OCI-M1 (cell line): Measurements from ENCODE around the gene CABLES2.

Experiments used
- DNase-seq: peaks from one replicate; lab custom pipeline; 2025; lab: John Stamatoyannopoulos, UW

The CABLES2 gene

DNA sequence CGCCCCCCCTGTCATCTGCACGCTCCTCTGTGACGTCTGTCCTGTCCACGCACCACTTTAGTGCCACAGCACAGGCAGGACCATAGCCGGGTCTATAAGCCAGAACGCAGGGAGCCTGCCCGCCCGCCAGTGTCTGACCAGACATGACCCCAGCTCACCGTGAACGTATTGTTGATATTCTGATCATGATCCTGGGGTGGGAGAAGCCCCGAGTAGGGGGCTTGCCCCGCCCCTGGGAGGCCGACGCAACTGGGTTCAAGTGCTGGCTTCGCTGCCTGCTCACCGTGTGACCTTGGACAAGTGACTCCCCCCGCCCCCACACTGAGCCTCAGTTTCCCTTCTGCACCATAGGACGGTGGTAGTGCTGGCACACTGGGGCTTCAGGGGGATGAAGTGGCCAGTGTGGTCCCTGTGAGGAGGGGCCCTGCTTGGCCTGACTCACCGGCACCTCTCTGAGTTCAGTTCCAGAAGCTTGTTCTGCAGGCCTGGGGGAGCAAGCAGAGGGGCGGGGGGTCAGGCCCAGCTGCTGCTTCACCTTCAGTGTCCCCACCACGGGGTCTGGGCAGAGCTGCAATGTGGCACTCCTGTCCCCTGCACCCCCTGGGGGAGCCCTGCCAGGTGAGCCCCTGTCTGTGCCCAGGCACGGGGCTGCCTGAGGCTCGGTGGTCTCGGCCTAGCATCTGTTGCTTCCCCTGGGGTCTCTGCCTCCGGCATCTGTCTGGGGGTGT is 11.1 kb upstream of the CABLES2 start:
- DNase-seq, result no peak

DNA sequence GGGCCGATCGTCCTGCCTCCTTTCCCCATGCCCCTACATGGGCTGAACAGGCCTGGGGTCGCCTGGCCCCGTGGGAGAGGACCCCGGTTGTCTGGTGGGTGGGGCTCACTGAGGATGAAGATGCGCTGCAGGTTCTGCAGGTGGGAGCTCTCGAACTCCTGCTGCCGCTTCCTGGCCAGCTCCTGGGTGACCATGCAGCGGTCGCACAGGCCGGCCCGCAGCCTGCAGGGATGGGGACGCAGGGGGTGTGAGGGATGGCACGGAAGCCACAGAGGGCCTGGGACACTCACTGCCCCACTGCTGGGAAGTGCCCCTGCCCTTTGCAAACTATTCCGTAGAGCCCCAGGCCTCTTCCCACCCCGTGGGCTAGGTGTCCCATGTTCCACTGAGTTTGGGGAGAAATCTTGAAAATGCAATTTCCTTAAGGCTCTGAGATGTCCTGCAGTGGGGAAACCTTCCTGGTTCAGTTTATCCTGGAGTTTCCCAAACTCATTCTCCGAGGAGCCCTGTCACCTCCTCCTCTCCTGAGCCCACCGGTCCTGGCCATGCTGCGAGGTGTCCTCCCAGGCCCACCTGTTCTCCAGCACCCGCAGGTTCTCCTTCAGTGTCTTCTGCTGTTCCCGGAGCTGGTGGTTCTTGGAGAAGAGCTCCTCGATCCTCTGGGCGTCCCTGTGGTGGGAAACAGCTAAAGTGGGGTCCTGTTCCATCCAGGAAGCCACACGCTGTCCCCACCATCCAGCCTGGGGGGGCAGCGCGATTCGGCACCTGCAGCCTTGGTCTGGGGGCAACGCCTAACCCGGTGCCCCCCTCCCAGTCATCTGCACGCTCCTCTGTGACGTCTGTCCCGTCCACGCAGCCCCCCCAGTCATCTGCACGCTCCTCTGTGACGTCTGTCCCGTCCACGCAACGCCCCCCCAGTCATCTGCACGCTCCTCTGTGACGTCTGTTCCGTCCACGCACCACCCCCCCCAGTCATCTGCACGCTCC is 9.9 kb upstream of the CABLES2 start:
- no peak for DNase-seq

DNA sequence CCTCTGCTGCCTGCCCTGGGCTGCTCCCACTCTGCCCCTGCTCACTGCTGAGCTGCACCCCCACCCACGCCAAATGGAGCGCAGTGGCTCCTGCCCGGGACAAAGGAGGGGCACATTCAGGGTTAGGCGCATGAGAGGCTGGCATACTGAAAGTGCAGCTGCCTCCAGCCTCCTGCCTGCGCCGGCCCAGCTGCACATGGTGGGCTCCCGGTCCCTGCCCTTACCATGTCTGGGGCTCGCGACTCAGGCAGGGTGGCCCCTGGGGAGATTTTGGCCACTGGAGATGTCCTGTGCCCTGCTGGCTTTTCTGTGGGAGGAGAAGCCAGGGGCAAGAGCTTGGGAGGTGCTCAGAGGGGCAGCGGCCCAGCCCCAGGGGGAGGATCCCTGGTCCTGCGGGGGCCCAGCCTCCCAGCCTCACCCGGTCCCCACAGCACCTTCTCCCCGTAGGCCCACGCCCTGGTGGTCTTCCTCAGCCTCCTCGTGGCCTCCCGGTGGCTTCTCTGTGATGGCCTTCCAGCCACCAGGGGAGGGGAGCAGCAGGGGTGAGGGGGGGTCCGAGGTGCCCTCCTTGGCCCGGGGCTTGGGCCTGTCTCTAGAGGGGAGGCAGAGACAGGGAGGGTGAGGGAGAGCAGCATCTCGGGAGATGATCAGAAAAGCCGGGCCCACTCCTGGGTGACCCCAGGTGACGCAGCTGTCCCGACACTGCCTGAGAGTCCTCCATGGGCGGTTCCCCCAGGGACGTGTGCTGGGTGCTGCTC is 8.4 kb upstream of the CABLES2 start:
- no peak for DNase-seq

DNA sequence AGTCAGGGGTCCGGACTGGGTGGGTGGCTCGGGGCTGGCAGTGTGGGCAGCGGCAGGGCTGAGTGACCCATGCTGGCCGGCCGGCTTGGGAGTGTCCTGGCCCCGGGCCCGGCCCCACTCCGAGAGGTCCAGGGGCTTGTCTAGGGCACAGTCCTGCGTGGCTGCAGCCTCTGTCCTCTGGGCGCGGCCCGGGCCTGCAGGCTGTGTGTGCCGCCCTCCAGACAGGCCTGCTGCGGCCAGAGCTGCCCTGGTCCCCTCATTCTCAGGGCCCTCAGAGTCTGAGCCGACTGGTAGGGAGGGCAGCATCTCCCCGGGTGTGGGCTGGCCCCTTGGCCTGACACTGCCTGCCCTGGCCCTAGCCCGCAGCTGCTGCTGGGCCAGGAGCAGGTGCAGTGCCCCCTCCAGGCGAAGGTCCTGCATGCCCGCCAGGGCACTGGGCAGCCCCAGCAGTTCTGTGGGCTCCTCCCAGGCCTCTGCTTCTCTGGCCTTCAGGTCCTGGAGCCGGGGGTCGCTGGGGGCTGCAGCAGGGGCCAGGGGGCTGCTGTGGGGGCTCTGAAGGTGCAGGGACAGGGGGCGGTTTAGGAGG is 6.9 kb upstream of the CABLES2 start:
- DNase-seq, result peak; percentile 15

DNA sequence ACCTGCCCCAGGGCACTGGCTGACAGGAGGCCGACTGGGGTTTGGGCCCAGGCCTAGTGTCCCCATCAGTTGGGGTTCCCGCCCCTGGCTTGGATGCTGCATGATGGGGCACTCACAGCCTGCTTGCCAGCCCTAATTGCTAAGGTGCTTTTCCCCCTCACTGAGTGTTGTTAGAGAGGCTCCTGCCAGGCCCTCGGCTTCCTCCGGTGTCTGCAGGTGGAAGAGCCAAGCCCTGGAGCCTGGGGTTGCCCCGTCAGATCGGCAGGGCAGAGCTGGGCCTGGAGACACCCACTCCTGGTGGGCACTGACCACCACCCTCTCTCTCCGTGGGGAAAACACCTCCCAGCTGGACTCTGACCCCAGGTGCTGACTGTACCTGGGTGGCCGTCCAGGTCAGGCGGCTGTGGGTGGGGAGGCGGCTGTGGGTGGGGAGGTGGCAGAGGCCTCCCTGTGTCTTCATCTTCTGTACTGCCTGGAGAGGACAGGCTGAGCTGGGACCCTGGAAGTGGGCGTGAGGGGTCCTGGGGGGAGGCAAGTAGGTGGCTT is 6.0 kb upstream of the CABLES2 start:
- no peak for DNase-seq

DNA sequence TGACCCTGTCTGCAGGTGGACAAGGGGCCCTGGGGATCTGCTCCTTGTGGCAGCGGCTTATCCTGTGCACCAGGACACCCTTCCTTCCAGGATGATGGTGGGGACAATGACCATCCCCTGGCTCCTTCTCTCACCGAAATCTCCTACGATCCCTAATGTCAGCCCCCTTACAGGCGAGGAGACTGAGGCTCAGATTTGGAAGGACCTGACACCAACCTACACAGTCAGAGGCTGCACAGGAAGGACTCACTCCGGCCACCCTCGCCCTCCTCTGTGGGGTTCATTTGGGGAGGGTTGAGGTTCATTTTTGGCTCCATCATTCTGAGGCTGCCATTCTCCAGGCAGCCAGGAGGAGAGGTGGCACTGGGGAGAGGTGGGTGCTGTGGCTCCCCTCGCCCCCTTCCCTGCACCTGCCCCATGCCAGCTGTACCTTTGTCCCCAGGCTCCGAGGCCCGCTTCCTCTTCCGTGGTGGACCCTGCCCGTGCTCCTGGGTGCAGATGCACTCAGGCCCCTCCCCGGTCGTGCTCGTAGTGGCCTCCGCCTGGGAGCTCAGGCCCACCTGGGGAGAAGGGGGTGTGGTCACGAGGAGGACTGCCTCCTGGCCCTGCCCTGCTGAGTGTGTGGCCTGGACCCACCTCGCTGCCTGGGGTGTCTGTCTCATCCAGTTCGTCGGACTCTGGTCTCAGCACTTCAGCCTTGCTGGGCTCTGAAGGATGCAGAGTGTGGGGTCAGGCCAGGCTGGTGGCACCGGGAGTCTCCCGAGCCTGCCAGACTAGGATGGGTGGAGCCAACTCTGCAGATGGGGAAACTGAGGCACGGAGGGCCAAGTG is 5.3 kb upstream of the CABLES2 start:
- DNase-seq, result no peak

DNA sequence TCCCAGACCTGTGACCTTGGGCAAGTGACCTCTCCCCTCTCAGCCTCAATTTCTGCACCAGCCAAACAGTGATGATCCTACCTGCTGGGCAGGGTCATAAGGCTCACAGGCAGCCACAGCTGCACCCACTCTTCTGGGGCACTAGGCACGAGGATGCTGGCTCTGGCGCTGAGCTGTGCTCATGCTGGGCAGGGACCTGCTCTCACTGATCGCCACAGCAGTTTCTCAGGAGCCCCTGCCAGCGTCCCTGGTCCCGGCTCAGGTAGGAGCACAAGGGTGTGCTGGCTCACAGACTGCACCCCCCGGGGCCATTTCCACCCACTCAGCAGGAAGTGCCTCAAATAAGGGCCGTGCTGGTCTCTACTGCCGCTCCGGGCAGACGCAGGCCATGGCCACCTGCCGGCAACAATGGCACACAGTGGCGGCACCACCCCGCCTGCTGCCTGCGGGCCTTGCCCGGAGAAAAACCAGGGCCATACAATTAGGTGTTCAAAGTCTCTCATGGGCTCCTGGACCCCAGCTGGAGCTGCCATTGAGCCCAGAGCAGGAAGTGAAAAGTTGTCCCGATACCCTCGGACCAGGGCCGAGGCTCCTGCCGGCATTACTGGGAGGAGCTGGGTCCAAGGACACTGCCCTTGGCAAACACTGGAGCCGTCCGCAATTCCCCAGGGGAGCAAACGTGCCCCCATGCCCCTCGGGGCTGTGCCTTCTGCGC is 4.6 kb upstream of the CABLES2 start:
- no peak for DNase-seq

DNA sequence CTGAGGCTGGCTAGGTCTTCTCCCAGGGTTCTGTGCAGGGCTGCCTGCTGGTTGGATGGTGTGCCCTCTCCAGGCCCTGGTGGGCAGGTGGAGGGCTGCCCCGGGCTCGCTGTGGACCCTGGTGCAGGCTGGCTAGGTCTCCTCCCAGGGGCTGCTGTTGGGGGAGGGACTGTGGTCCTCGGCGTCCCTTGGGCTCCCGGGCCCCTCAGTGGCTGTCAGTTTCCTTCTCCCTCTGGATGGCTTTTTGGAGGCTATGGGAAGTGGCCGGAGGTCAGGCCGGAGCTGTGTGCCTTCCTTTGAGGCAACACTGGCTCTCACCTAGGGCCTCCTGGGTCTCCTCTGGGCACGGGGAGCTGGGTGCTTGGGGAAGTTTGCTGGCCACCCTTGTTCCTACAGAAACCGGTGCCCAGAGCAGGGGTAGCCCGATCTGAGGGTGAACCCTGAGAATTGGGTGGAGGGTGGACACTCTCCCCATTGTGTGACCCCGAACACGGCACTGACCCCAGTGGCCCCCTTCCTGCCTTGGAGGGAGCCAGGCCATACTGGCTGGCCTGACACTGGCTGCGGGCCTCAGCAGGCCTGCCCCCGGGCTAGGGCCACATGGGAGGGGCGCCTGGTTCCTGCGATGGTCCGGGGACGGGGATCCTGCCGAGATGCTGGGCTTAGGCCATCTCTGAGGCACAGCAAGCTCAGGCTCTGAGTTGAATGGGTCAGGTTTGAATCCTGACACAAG is 3.8 kb upstream of the CABLES2 start:
- DNase-seq, result no peak

DNA sequence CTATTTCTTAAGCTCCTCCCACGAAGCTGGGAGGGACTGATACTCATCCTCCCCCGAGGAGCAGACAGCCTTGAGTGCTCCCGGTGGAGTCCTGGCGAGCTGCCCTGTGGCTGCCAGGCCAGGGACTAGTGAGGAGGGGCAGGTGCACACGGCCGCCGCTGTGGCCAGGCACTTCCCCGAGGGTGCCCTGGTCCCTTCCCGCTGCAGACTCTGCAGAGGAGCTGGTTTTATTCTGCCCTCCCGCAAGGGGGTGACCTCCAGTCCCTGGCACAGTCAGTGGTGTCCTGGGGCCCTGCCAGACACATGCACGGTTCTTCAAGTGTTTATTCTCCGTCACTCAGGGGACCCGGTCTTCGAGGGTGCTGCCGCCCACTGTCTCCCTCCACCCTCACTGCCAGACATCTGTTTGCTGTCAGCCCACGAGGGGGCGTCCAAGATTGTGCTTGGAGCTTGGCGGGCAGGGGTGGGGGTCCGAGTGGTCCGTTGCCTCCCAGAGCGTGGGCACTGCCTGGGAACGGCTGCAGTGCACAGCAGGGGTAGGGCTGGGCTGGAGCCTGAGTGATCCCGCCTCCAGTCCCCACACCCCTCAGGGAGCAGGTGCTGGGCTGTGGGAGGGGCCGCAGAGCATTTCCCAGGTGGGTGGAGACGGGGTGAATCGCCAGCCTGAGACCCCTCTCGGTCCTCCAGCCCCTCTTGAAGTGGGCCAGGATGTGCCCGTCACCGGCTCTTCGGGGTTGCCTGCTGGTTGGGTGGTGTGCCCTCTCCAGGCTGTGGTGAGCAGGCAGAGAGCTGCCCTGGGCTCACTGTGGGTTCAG is 3.1 kb upstream of the CABLES2 start:
- DNase-seq, result peak; percentile 59

DNA sequence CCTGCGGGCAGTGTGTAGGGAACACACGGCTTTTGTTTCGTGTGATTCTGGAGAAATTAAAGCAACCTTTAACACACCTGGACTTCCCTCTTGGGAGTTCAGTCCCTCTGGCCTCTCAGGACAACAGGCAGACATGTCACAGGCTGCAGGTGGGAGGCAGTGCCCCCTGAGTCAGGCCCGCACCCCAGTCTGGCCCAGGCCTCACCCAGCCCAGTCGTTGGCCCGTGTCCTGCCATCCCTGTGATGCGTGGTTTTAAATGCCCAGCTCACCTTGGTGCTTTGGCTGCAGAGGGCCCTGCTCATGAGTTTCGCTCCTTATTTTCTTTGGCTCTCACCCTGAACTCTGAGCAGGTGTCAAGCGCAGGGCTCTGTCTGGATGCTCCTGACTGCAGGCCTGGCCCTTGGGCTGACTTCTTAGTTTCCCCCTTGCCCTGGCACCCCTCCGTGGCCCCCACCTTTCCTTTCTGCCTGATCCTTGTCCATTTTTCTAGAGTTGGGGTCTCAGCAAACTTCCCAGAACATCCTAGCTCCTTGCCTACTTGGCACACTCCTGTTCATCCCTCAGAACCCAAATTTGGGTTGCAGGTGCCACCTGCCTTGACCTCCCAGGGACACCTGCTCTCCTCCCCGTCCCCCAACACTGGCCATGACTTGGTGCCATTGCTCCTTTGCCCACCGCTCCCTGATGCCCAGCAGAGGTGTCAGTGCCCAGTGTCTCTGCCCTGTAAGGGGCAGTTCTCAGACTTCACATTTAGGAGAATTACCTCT is 2.2 kb upstream of the CABLES2 start:
- DNase-seq, result no peak

DNA sequence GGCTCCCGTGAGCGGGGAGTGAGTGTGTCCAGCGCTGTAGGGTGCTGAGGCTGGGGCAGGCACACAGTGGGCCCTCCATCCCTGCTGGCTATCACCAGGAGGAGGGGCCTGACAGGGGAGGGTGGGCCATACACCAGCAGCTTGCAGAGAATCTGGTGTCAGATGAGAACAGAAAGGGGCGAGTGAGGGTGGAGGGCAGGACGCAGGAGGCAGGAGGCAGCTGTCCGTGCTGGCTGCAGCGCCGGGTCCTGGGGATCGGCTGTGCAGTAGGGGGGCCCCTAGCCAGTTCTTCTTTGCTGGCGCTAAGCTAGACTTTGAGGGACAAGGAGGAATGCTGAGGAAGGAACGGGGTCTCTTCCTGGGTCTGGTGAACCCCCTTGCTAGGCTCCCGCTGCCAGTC is 1.6 kb upstream of the CABLES2 start:
- DNase-seq, result no peak

DNA sequence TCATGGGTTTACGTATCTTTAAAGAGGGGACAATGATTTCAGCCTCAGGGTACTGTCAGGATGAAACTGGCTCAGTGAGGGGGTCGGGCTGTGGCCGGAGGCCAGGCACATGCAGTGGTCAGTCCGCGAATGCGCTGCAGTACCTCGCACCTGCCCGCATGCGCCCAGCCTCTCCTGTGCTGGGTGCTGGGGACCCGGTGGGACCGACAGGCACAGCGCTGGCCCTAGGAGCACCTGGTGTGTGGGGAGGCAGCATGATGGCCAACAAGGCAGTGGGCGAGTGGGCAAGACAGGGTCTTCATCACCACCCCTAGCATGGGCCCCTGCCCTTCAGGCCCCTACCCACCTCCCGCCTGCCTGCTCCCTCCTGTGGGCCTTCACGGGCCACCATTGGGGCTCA is 970 bp upstream of the CABLES2 start:
- no peak for DNase-seq

DNA sequence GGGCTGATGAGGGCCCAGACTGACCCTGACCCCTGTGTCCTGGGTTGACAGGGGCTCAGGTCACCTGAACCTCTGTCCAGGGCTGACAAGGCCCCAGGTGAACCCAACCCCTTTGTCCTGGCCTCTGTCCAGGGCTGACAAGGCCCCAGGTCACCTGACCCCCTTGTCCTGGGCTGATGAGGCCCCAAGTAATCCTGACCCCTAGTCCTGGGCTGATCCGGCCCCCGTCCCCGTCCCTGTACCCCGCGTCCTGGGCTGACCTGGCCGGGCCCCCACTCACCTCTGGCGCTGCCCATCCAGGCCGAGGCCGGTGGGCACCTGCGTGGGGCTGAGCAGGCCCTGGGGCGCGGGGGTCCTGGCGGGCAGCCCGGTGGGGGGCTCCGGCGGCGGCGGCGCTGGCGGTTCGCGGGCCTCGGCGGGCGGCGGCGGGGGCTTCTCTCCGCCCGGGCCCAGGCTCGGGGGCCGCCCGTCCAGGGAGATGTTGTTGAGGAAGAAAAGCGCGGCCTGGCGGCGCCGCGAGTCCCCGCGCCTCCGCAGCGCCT is 379 bp downstream of the CABLES2 start:
- DNase-seq, result no peak

DNA sequence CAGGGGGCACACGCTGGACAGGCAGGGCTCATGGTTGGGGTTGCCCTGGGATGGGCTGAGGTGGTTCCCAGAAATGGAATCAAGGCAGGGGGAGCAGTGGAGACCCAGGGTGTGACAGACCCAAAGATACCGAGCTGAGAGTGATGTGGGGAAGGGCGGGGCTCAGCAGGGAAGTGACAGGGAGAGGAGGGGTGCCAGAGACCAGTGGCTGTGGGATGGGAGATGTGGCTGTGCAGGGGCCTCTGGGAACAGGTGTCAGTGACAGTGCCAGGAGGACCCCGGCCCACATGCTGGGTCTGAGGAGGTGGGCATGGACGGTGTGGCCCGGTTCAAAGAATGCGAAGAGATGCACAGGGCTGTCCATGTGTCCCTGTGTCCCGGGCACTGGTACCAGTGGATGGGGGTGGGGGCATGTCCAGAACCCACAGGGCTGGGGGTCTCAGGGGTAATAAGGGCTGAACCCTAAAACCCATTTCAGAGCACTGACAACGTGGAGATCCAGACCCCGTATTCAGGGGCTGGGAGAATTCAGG is 1.0 kb downstream of the CABLES2 start:
- DNase-seq, result no peak

DNA sequence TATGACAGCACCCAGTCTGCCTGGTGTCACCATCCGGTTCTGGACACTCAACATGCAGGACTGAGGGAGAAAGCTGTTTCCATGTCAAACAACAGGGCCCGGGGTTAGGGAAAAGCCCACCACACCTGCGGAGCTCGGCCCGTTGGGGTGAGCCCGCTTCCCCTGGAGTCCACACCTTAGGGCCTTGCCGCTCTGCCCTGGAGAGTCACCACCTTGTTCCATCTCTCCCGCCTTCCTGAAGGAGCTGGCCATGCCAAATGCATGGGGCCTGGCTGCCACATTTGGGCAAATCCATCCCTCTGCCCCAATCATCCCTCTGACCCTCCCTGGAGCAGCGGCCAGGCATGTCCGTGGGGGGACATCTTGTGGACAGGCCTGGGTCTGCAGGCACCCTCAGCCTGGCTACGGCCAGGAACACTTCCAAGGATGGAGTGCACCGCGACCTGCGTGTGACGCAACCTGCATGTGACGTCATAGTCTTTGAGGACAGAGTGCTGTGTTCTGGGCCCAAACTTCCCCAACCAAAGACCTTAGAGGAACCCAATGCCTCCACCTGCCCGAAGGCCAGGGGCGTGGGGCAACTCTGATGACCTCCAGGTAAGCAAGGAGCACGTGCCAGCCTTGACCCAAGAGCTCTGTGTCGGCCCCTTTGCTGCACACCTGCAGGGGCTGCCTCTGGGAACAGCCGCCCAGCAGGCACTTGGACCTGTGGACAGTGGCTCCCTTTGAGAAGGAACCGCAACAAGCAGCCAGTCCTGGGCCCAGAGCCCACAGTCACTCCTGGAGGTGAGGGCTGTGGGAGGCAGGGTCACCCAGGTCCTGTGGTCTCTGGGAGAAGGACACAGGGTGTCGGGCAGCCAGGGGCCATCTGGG is 1.7 kb downstream of the CABLES2 start:
- DNase-seq, result peak; percentile 19

DNA sequence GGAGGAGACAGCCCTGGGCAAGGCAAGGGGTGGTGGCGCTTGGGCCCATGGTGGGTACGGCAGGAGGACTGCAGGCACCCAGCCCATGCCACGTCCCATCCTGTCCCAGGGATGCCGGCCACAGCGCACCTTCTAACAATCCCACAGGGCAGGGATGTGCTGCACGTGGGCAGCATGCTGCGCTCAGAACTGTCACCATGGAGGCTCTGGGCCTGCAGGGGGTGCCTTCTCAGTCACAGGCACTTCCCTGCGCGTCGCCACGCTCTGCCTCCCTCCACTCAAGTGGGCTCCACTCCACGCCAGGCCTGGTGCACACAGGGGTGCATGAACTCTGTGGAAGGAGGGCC is 2.4 kb downstream of the CABLES2 start:
- DNase-seq, result no peak
